TTC549 (cell line): Measurements from ENCODE around the gene CD58.
"Not testable (repeated sequence)": the region's sequence is repeated elsewhere in the genome, so short reads cannot be mapped to it uniquely, and the experiment has no call there.

Experiments
- FAIRE-seq: peaks from 2 replicates; lab custom pipeline; 2012; peaks lifted over from hg19 to GRCh38; lab: Jason Lieb, UNC

Gene CD58

GRCh38 chr1:116569776-116570357 lies 959 bp downstream of the CD58 start:
- FAIRE-seq, result no peak

GRCh38 chr1:116569381-116569670 lies 1.5 kb downstream of the CD58 start:
- FAIRE-seq, result no peak

GRCh38 chr1:116568662-116569380 lies 2.0 kb downstream of the CD58 start:
- FAIRE-seq, result no peak

GRCh38 chr1:116567790-116568661 lies 2.8 kb downstream of the CD58 start:
- no peak for FAIRE-seq

GRCh38 chr1:116565222-116565621 lies 5.6 kb downstream of the CD58 start:
- no peak for FAIRE-seq

- FAIRE-seq, result no peak
Observed at GRCh38 chr1:116564426-116564825, 6.4 kb downstream of the CD58 start.

- not testable (repeated sequence) for FAIRE-seq
Observed at GRCh38 chr1:116562465-116562864, 8.4 kb downstream of the CD58 start.

GRCh38 chr1:116561563-116561962 lies 9.3 kb downstream of the CD58 start:
- FAIRE-seq, result no peak

GRCh38 chr1:116560704-116561490 lies 9.9 kb downstream of the CD58 start:
- no peak for FAIRE-seq

GRCh38 chr1:116559304-116559761 lies 11.5 kb downstream of the CD58 start:
- FAIRE-seq, result no peak

- FAIRE-seq, result no peak
Observed at GRCh38 chr1:116558571-116558970, 12.3 kb downstream of the CD58 start.

- no peak for FAIRE-seq
Observed at GRCh38 chr1:116558140-116558549, 12.7 kb downstream of the CD58 start.

- no peak for FAIRE-seq
Observed at GRCh38 chr1:116557323-116557878, 13.4 kb downstream of the CD58 start.

GRCh38 chr1:116556289-116557006 lies 14.4 kb downstream of the CD58 start:
- no peak for FAIRE-seq

GRCh38 chr1:116554924-116555323 lies 15.9 kb downstream of the CD58 start:
- no peak for FAIRE-seq

- no peak for FAIRE-seq
Observed at GRCh38 chr1:116553386-116554115, 17.3 kb downstream of the CD58 start.

- no peak for FAIRE-seq
Observed at GRCh38 chr1:116546354-116546977, 24.4 kb downstream of the CD58 start.

- FAIRE-seq, result no peak
Observed at GRCh38 chr1:116545359-116545705, 25.5 kb downstream of the CD58 start.

GRCh38 chr1:116544588-116545358 lies 26.1 kb downstream of the CD58 start:
- FAIRE-seq, result no peak

- FAIRE-seq, result no peak
Observed at GRCh38 chr1:116540088-116540487, 30.7 kb downstream of the CD58 start.
